Measurements from ENCODE around the gene SH3RF1. TPM values are rescaled to one million over a fixed set of nuclear protein-coding genes. Genes with fewer than 3 reads are reported as not detected.
A peak's percentile ranks its signal among the peaks of the same experiment; 100 is the strongest.

SH3RF1 gene
- total RNA-seq, 1 experiment from 2014 or later: 11.5 TPM

DNA sequence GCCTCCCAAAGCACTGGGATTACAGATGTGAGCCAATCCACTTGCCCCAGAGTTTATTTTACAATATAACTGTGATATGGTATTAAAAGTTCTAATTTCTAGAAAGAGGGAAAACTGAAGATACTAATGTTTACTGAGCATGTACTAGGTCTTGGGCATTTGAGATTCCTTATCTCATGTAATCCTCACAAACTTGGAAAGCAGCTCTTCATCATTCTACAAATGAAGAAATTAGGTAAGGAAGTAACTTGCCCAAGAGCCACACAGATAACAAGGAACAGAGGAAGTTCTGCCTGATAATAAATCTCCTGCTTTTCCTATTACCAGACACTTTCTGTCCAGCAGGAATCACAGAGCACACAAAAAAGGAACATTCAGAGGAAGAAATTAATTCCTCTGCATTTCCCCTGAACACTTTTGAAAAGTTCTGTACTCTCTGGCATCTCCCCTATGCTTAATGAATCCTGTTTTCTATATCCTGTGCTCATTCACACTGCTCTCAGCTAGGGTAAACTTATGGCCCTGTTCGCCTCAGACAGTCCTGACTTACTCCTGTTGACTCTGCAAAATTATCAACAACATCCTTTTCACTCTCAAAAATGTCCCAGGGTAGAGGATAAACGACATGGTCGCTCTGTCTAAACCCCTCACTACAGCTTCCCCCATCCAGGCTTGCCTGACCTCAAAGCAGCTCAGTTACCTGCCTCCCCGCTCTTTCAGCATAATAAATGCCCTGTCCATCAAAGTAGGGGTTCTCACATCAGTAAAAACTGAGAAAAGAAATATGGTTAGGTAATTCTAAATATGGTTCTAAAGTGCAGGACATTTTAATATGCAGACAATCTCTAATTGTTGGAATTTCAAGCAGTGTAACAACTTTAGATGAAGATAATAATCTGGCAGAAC lies 13.6 kb downstream of the SH3RF1 start:
- no TSS peak for BruUV-seq (replicated peaks)
- TF ChIP-seq CTCF (IDR thresholded peaks at IDR 0.05) (no peak), SIN3A (IDR thresholded peaks at IDR 0.05; ENCODE audit: borderline replicate concordance, insufficient read depth, low read depth, low read length) (no peak), POLR2AphosphoS5 (IDR thresholded peaks at IDR 0.05; ENCODE audit: low read depth, low read length) (no peak), TCF7L2 (IDR thresholded peaks at IDR 0.05; ENCODE audit: low read depth, low read length) (no peak)
- TF ChIP-seq, protein P1, sequence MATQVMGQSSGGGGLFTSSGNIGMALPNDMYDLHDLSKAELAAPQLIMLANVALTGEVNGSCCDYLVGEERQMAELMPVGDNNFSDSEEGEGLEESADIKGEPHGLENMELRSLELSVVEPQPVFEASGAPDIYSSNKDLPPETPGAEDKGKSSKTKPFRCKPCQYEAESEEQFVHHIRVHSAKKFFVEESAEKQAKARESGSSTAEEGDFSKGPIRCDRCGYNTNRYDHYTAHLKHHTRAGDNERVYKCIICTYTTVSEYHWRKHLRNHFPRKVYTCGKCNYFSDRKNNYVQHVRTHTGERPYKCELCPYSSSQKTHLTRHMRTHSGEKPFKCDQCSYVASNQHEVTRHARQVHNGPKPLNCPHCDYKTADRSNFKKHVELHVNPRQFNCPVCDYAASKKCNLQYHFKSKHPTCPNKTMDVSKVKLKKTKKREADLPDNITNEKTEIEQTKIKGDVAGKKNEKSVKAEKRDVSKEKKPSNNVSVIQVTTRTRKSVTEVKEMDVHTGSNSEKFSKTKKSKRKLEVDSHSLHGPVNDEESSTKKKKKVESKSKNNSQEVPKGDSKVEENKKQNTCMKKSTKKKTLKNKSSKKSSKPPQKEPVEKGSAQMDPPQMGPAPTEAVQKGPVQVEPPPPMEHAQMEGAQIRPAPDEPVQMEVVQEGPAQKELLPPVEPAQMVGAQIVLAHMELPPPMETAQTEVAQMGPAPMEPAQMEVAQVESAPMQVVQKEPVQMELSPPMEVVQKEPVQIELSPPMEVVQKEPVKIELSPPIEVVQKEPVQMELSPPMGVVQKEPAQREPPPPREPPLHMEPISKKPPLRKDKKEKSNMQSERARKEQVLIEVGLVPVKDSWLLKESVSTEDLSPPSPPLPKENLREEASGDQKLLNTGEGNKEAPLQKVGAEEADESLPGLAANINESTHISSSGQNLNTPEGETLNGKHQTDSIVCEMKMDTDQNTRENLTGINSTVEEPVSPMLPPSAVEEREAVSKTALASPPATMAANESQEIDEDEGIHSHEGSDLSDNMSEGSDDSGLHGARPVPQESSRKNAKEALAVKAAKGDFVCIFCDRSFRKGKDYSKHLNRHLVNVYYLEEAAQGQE (IDR thresholded peaks at IDR 0.05; ENCODE audit: insufficient read depth in 1 of 2, low read depth in 2 of 2, low read length in 1 of 2): no peak
- Histone ChIP-seq H3K36me3 (ENCODE audit: control insufficient read depth, insufficient read depth, low read length) (no peaks in the 10 kb centered on the region), H3K27me3 (ENCODE audit: control insufficient read depth, insufficient read depth, low read length) (no peaks in the 10 kb centered on the region), H3K27ac (ENCODE audit: low read length) (no peak overlapping the region), H3K4me3 (ENCODE audit: low read depth in 2 of 2, low read length in 2 of 2) (no peak overlapping the region), H3K9me3 (ENCODE audit: control insufficient read depth, insufficient read depth, low read depth, low read length) (no peaks in the 10 kb centered on the region), H3K4me1 (ENCODE audit: control insufficient read depth, insufficient read depth, low read length) (peaks cover 38% of the 10 kb centered on the region)
- ATAC-seq: peak; percentile 55; the same call in 1 of the 2 replicates
- POLR2A ChIA-PET: no interaction called here
- CTCF ChIA-PET: no interaction called here
- intact Hi-C loops (cut with micrococcal nuclease; ENCODE audit: unreplicated experiment): no loop called here
- in situ Hi-C loops (cut with HindIII; ENCODE audit: low pct_unique_long_range_greater_than_20kb, low sequenced_read_pairs): no loop called here
- DNase-seq (ENCODE audit: low read depth, low spot score): no peak

GRCh38 chr4:169256101-169256612 lies 14.6 kb downstream of the SH3RF1 start:
- intact Hi-C loops (cut with micrococcal nuclease; ENCODE audit: unreplicated experiment) (no loop called here), in situ Hi-C loops (cut with HindIII; ENCODE audit: low pct_unique_long_range_greater_than_20kb, low sequenced_read_pairs) (no loop called here)
- BruUV-seq (replicated peaks): no TSS peak
- ATAC-seq (no peak), DNase-seq (ENCODE audit: low read depth, low spot score) (no peak)
- H3K9me3 ChIP-seq (ENCODE audit: control insufficient read depth, insufficient read depth, low read depth, low read length): no peaks in the 10 kb centered on the region
- peaks cover 39% of the 10 kb centered on the region for H3K4me1 ChIP-seq (ENCODE audit: control insufficient read depth, insufficient read depth, low read length)
- H3K27me3 ChIP-seq (ENCODE audit: control insufficient read depth, insufficient read depth, low read length): no peaks in the 10 kb centered on the region
- no peaks in the 10 kb centered on the region for H3K36me3 ChIP-seq (ENCODE audit: control insufficient read depth, insufficient read depth, low read length)
- ChIA-PET CTCF (no interaction called here), POLR2A (no interaction called here)
- no peak overlapping the region for H3K27ac ChIP-seq (ENCODE audit: low read length)
- no peak for TF ChIP-seq TCF7L2 (IDR thresholded peaks at IDR 0.05; ENCODE audit: low read depth, low read length)
- TF ChIP-seq SIN3A (IDR thresholded peaks at IDR 0.05; ENCODE audit: borderline replicate concordance, insufficient read depth, low read depth, low read length): no peak
- TF ChIP-seq, protein P1 (IDR thresholded peaks at IDR 0.05; ENCODE audit: insufficient read depth in 1 of 2, low read depth in 2 of 2, low read length in 1 of 2): no peak
- no peak for TF ChIP-seq CTCF (IDR thresholded peaks at IDR 0.05)
- TF ChIP-seq POLR2AphosphoS5 (IDR thresholded peaks at IDR 0.05; ENCODE audit: low read depth, low read length): no peak
- H3K4me3 ChIP-seq (ENCODE audit: low read depth in 2 of 2, low read length in 2 of 2): no peak overlapping the region
